Measurements from ENCODE around the gene MEIKIN. TPM values are rescaled to one million over a fixed set of nuclear protein-coding genes. Genes with fewer than 3 reads are reported as not detected.

MEIKIN gene, protein sequence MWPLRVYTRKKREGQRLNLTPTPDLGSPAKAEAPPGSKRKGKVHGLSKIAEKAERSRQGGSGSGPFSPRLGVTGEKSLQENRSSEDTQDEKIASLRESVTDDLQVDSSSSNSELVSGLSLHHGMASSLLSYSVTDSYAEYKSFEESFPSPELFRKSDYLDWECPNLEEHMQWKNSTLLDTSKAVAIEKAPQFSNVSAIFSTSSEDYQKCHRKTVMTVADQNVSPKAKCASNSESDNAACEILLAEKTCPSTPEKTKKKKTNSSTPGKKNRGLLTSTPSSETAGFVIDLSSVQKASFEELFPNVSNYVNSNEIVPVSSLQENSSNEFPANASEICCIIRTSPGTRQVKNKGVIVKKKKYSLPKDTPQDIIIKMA
- not detected in 5 replicates for total RNA-seq (2022; extraction: Qiagen RNA extraction)

DNA sequence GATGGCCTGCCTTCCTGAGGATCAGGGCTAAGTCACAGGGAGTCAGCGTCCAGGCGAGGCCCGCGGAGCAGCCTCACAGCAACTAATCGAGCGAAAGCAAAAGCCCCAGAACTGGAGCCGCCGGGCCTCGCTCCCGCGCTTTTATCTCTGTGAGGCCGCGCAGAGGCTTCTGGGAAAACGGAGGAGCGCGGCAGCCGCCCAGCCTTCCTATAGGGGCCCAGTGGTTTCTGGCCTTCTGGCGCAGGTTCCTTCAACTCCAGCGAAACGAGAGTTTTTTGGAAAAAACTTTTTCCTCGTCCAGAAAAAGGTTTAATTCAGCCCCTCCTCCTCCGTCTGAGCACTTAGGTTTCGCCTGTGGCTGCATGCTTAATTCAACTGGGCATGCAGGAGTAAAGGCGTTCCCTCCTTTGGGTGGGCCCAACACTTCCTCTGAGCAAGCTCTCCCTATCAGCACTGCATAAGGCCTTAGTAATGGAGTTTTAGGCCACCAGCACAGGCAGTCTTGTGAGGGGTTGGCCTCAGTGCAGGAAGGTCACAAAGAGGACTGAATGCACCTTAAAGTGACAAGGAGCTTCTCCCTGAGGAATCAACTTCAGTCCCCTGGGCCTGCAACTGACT lies at the start of gene MEIKIN:
TSS of gene MEIKIN (minus strand) at position 113 of the 618 bp plus-strand sequence. CDS start 158 bp downstream, outside the sequence.

DNA sequence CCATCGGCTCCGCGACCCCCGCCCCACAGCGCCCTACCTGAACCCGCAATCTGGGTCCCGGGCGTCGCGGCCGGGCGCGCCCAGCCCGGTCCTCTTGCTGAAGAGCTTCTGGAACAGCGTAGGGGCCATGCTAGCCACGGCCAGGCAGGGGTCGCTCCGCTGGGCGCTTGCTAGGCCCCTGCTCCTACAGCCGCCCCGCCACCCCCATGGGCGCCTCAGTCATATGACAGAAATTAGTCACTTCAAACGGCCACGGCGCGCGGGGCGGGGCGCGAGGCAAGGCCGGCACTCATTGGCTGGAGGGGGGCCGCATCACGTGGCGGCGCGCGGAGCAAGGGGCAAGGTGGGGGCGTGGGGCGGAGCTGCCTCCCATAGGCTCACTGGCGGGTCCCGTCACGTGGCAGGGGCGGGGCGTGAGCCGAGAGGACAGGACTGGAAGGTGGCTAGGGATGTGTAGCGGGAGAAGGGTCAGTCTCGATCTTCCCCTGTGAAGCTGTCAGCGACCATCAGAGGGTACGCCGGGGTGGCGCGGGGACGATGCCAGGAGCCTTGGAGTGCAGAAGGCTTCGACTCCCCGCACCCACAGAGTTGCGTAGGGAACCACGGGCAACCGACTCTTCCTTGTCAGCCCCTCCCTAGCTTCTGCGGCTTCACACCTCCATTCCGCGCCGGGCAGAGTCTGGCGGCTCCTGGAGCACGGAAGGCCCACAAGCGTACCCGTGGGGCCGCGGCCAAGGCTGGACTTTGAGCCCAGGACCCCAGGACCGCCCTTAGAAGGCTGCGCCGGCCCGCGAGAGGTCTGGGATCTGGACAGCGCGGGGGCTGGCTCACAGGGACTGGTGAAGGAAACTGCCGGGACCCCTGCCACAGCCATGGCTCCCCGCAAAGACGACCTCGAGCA lies 148.4 kb downstream of the MEIKIN start, which contains the start of gene FNIP1:
TSS of gene FNIP1 (minus strand) at position 225 of the 901 bp plus-strand sequence. CDS start at position 129, 96 bp downstream.

Other genes starting within 250 kb of the MEIKIN start
- 10.8 to 14.3 TPM (median 11.9 TPM) in 5 replicates for gene FNIP1, start 148.6 kb downstream of the MEIKIN start, total RNA-seq (2022; extraction: Qiagen RNA extraction)
- gene ACSL6, start 66.0 kb upstream of the MEIKIN start, total RNA-seq (2022; extraction: Qiagen RNA extraction), result 0.06 to 0.28 TPM (median 0.08 TPM) in 5 replicates
- gene IL3, start 115.0 kb upstream of the MEIKIN start, total RNA-seq (2022; extraction: Qiagen RNA extraction), result not detected in 5 replicates
- 0.16 to 0.30 TPM (median 0.23 TPM) in 3 of 5 replicates, not detected in the others for gene CSF2, start 128.1 kb upstream of the MEIKIN start, total RNA-seq (2022; extraction: Qiagen RNA extraction)